GM21526 (cell line): ENCODE measurements around the gene XPR1.
"Not testable (repeated sequence)": the region's sequence is repeated elsewhere in the genome, so short reads cannot be mapped to it uniquely, and the experiment has no call there.

ENCODE experiments used
- ATAC-seq: cut with Tn5 transposase; IDR thresholded peaks from one replicate; pipeline ENCODE4 v1.9.1; 2021; ENCODE audit warnings: moderate library complexity; ENCODE audit not compliant: unreplicated experiment, low FRiP score

The XPR1 gene

DNA sequence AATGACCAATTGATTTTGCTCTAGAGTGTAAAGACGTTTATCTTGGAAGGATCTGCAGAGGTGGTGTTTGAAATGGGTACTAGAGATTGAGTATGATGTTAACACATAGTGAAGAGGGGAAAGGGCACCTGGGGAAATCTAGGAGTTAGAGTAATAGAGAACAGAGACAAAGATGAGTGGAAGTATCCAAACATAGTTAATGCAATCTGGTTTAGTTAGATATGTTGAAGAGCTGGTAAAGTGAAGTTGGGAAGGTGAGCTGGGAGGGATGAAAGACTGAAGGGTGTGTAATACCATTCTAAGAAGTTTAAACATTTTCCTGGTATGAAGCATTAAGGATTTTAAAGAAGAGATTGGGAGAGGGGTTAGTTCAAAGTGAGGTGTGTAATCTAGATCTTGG is 11.0 kb downstream of the XPR1 start:
- ATAC-seq = no peak

DNA sequence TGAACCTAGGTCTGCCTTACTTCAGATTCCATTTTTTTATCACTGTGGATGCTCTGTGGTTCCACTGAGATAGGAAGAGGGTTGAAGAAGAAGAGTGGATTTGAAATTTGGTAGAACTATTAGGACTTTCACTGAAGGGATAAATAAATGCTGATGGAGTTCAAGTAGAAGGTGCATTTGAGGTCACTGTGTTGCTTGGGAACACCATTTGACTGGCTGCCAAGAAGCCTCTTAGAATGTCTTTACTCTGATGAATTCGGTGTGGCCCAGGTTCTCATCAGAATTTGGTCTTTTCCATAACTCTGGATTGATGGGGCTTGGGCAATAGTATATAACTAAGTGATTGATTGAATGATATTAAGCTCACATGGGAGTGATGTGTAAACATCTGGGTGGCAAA is 11.9 kb downstream of the XPR1 start:
- no peak for ATAC-seq

DNA sequence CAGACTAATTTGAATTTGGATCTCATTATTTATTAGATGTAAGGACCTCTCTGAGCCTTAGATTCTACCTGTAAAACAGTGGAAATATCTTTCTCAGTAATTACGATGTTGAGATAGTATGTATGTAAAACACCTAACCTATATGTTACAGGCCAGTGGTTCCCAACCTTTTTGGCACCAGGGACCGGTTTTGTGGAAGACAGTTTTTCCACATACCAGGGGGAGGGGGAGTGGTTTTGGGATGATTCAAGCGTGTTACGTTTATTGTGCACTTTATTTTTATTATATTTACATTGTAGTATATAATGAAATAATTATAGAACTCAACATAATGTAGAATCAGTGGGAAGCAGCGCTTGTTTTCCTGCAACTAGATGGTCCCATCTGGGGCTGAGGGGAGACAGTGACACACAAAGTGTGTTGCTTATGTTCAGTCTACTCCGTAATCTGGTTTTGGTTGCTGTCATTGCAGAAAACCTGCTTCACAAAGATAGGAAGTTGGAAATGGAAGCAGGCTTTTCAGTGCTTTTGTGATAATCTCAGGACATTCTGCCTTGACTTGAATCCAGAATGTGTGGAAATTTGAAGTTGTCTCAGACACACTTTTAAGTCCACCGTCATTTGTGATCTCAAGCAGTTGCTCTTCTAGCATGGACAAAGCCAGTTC is 12.8 kb downstream of the XPR1 start:
- ATAC-seq = no peak

DNA sequence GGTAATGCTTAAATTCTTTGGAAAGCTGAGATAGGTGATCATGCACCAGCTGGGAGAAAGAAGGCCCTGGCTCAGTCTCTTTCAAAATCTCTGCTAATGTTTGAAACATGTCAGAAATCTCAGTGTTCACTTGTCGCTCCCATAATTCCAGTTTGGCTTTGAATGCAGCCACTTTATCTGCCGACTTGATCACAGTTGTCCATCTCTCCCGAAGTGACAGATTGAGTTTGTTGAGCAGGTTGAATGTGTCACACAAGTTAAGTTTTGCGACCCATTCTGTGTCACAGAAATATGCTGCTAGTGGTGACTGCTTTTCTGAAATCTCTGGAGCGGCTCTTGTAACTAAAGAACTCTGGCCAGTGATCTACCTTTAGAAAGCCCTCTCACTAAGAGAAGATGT is 13.4 kb downstream of the XPR1 start:
- not testable (repeated sequence) for ATAC-seq

DNA sequence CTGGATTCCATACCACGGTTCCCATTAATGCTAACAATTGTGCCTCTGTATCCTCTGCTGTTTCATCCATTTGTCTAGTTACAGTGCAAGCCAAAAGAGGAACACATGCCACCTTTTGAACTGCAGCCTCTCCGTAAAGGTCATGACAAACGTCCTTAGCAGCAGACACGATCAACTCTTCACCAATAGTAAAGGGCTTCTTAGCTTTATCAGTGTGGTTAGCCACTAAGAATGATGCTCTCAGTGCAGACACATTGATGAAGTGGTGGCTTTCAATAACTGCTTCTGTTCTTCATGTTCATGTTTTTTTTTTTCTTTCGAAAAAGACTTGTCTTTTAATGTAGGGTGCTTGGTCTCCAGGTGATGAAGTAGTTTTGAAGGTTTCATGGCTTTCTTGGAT is 14.3 kb downstream of the XPR1 start:
- ATAC-seq = no peak

DNA sequence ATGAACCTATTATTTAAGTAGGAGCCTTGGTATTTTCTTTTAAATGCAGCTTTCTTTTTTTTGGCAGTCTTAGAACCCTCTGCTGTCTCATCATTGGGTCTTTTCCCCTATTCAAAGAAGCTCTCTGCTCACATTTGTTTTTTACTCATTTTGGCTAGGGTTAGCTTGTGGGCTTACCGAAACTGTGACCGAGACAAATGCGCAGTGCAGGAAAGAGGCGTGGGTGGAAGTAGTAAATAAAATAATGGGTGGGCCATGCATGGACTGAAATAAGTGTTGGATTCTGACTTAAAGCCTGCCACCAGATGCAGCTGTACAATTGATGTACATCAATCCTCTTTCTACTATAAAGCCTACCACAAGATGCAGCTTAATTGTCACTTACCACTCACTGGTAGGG is 14.7 kb downstream of the XPR1 start:
- ATAC-seq = no peak

DNA sequence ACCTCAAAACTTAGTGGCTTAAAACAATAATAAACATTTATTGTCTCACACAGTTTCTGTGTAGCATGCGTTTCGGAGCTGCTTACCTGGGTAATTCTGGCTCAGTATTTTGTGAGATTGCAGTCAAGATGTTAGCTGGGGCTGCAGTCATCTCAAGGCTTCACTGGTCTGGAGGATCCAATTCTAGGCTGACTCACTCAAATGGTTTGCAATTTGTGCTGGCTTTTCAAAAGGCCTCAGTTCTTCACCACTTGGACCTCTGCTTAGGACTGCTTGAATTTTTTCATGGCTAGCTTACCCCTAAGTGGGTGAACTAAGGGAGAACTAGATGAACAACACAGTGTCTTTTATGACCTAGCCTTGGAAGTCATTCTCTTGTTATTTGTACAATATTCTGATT is 21.0 kb downstream of the XPR1 start:
- ATAC-seq = no peak

DNA sequence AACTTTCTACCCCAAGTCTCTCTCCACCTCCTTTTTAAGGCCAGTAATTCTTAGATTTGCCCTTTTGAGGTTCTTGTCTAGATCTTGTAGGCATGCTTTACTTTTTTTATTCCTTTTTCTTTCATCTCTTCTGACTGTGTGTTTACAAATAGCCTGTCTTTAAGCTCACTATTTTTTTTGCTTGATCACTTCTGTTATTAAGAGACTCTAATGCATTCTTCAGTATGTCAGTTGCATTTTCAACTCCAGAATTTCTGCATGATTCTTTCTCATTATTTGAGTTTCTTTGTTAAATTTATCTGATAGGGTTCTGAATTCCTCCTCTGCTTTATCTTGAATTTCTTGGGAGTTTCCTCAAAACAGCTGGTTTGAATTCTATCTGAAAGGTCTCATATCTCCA is 30.9 kb downstream of the XPR1 start:
- ATAC-seq = no peak

DNA sequence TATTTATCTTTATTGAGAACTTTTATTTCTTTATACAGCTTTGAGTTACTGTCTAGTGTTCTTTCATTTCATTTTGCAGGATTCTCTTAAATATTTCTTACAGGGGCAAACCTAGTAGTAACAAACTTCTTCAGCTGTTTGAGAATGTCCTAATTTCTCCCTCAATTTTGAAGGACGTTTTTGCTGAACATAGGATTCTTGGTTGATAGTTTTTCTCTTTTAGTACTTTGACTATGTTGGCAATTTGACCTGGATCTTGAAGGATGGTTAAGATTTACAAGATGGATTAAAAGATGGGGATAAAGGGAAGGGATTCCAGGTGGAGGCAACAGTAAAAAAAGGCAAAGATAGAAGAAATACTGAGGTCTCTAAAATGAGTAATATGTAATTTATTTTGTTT is 38.9 kb downstream of the XPR1 start:
- no peak for ATAC-seq

DNA sequence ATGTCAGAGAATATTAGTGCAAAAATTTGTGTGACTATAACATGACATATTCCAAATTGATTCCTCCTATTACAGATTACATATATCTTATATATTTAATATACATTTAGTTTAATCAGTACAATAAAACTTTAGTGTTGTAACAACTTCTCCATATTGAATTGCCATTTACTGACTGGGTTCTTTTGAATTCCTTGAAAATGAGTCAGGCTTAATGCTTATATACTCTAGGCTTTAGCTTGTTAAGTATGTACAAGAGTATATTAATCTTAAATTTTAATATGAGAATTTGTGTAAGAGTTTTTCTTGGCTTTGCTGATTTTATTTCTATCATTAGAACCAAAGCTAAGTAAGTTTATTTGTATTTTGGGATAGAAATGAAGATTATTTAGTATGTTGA is 40.3 kb downstream of the XPR1 start:
- no peak for ATAC-seq

DNA sequence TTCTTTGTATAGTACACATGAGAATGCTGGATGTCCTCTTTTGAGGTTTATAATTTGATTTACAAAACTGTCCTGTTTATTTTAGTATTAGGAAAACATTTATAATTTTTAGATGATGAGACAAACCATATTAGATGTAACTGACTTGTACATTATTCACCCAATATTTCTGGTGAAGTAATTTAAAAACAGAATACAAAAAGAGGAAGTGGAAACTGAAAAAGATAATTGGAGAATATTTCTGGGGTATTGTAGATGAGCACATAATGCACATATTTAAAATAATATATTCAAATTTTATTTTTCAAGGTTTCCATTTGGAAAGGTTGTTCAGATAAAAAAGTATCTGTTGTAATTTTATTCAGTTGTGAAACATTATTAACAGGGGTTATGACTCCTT is 40.7 kb downstream of the XPR1 start:
- ATAC-seq = no peak

DNA sequence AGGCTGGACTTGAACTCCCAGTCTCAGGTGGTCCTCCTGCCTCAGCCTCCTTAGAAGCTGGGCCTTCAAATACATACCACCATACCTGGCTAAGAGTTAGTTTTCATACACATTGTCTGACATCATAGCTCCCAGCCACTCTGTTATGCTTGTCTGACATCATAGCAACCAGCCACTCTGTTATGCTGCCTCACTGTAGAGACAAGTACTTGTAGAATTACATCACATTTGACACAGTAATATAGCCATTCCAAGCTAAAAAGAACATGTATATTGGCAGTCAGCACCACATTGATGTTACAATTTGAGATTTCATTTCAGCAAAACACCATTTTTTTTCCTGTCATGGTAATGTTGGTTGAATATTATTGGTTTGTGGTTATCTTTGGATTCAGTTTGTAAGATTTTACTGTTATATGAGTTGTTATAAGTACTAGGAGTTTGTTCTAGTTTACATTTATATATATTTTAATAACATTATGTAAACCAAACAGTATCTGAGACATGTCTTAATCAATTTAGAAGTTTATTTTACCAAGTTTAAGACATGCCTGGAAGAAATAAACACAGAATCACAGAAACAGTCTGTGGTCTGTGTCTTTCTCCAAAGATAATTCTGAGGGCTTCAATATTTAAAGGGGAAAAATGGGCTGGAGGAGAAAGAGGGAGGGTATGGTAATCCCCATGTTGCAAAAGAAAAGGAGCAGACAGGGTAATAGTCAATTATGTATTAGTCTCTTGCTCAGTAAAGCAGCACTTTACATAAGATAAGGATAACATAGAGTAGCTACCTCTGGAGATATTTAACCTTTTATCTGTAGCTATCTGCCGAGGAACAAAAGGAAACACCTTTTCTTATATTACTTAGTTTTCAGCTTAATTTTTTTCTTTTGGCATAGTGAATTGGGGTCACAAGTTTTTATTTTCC is 43.0 kb downstream of the XPR1 start:
- ATAC-seq = no peak

DNA sequence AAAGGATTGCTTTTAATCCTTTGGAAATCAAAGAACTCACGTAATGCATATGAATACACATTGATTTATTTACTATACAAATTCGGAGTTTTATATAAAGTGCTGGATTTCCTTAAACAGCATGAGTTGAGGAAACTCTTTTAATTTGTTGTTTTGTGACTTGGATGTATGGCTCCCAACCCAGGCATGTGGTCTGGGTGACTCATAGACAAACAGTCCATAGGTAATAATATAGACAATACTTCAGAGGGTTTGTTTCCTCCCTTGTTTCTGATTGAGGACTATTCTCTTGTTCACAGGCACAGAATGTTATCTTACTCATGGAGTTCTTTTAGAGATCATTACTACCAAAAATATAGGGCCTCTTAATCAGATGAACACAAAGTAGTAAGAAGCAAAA is 43.8 kb downstream of the XPR1 start:
- no peak for ATAC-seq

DNA sequence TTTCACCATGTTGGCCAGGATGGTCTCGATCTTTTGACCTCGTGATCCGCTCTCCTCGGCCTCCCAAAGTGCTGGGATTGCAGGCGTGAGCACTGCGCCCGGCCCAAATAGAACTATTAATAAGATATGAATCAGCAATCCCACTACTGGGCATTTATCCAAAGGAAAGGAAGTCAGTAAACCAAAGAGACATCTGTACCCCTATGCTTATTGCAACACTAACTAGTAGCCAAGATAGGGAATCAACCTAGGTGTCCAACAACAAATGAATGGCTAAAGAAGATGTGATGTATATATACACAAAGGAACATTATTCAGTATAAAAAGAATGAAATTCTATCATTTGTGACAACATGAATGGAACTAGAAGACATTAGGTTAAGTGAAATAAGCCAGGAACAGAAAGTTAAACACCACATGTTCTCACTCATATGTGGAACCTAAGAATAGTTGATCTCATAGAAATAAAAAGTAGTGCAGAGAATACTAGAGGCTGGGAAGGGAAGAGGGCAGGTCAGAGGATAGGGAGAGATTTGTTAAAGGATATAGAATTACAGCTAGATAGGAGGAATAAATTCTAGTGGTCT is 48.8 kb downstream of the XPR1 start:
- no peak for ATAC-seq

DNA sequence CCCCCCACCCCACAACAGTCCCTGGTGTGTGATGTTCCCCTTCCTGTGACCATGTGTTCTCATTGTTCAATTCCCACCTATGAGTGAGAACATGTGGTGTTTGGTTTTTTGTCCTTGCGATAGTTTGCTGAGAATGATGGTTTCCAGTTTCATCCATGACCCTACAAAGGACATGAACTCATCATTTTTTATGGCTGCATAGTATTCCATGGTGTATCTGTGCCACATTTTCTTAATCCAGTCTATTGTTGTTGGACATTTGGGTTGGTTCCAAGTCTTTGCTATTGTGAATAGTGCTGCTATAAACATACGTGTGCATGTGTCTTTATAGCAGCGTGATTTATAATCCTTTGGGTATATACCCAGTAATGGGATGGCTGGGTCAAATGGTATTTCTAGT is 51.3 kb downstream of the XPR1 start:
- ATAC-seq = not testable (repeated sequence)

DNA sequence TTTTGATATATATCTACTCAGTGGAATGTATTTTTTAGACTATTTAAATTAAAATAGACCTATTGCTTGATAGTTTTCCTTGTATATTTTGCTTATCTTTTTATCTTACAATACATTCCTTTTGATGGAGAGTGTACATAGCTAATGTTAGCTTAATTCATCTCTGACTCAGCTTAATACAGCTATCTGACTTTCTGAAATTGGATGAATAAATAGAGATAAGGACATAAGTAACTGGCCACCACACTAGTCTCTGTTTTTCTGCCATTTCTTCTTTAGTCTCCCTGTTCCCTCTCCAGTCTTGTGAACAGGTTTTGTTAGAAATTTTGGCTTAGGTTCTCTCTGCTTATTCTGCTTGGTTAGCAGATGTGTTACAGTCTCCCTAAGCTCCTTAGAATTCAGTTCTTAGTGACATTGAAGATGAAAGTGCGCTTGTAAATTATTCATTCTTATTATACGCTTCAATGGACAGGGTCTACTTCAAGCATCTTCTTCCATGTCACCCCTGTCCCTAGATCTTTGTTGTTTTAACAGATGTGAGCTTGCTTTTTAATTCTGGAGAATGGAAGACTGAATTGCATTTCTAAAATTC is 59.6 kb downstream of the XPR1 start:
- no peak for ATAC-seq

DNA sequence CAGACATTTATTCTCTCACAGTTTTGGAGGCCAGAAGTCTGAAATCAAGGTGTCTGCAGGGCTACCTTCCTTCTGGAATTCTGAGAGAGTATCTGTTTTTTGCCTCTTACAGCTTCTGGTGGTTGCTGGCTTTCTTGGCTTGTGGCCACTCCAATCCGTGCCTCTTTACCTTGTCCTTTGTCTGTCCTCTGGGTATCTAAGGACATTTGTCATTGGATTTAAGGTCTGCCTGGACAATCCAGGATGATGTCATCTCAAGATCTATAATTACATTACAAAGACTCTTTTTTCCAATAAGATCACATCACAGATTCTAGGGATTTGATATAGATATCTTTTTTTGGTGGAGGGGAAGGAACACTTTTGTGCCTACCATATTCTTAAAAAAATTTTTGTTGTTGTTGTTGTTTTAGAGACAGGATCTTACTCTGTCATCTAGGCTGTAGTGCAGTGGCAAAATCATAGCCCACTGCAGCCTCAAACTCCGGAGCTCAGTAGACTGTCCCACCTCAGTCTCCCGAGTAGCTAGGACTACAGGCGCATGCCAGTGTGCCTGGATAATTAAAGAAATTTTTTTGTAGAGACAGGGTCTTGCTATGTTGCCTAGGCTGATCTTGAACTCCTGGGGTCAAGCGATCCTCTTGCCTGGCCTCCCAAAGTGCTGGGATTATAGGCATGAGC is 61.9 kb downstream of the XPR1 start:
- no peak for ATAC-seq

DNA sequence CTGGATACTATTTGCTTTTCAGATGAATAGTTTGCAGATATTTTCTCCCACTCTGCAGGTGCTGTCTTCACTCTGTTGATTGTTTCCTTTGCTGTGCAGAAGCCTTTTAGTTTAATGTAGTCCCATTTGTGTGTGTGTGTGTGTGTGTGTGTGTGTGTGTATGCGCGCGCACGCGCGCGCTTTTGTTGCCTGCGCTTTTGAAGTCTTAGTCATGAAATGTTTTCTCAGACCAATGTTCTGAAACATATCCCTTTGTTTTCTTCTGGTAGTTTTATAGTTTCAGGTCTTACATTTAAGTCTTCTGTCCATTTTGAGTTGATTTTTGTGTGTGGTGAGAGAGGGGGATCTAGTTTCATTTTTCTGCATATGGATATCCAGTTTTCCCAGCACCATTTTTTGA is 63.5 kb downstream of the XPR1 start:
- ATAC-seq = no peak

DNA sequence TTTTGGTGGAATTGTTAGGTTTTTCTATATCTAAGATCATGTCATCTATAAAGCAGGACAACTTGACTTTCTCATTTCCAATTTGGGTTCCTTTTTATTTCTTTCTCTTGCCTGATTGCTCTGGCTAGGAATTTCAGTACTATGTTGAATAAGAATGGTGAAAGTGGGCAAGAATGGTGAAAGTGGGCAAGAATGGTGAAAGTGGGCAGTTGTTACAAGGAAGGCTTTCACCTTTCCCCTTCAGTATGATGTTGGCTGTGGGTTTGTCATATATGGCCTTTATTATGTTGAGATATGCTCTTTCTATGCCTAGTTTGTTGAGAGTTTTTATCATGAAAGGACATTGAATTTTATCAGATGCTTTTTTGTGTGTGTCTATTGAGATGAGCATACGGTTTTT is 64.5 kb downstream of the XPR1 start:
- ATAC-seq = no peak

DNA sequence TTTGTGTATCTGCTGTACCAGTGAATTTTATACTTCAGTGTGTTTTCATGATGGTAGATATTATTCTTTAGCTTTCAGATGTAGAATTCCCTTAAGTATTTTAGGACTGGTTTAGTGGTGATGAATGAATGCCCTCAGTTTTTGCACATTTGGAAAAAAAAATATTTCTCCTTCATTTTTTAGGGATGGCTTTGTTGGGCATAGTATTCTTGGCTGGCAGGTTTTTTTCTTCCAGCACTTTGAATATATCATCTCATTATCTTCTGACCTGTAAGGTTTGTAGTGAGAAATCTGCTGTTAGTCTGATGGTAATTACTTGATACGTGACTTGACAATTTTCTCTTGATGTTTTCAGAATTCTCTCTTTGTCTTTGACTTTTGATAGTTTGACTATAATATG is 66.8 kb downstream of the XPR1 start:
- ATAC-seq = no peak

DNA sequence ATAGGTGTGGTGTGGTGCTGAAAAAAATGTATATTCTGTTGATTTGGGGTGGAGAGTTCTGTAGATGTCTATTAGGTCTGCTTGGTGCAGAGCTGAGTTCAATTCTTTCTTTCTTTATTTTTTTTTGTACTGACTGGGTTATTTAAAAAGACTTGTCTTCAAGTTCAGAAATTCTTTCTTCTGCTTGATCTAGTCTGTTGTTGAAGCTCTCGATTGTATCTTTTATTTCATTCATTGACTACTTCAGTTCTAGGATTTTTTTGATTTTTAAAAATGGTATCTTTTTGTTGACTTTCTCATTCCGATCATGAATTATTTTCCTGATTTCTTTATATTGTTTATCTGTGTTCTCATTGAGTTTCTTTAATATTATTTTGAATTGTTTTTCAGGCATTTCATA is 70.6 kb downstream of the XPR1 start:
- ATAC-seq = not testable (repeated sequence)
